Right kidney (tissue), 1 donor: ENCODE data around the gene GLUD1.
"Not testable (repeated sequence)": the region's sequence is repeated elsewhere in the genome, so short reads cannot be mapped to it uniquely, and the experiment has no call there.

Experiments used
- DNase-seq: peaks from one replicate; pipeline ENCODE4 v3.0.0-alpha.2; 2016

Gene GLUD1

DNA sequence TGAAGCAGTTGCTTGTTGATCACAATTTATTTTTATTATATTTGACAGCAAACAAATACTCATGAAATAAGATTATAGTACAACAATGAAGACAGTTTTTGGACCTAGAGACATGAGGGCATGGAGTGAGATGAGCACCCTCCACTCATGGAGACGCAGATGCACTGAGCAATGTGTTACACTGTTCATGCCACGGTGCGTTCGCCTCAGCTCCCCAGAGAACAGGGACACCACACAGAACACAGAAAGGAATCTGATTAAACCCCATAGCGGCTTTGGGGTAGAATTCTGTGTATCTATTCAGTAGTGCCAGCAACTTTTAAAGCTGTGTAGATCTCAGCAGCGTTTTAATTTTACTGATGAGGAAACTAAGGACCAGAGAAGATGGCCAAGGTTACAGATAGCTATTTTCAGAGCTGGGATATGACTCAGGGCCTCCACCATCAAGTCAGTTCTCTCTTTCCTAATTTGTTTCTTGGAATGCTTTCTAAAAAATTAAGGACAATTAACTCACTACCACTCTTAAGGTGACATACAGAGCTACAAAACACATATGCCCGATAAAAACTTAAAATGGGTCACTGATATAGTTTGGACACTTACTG, 41.0 kb downstream of the GLUD1 start:
- no peak for DNase-seq

GRCh38 chr10:87053111-87053510, 41.5 kb downstream of the GLUD1 start:
- DNase-seq: no peak

- DNase-seq: no peak
Measured at GRCh38 chr10:87045434-87045938, 49.2 kb downstream of the GLUD1 start.

GRCh38 chr10:87043579-87043978, 51.1 kb downstream of the GLUD1 start:
- not testable (repeated sequence) for DNase-seq

- DNase-seq: no peak
Measured at GRCh38 chr10:87038786-87039185, 55.9 kb downstream of the GLUD1 start.

GRCh38 chr10:87038286-87038717, 56.3 kb downstream of the GLUD1 start:
- no peak for DNase-seq

- DNase-seq: no peak
Measured at GRCh38 chr10:87036623-87037022, 58.0 kb downstream of the GLUD1 start.

DNA sequence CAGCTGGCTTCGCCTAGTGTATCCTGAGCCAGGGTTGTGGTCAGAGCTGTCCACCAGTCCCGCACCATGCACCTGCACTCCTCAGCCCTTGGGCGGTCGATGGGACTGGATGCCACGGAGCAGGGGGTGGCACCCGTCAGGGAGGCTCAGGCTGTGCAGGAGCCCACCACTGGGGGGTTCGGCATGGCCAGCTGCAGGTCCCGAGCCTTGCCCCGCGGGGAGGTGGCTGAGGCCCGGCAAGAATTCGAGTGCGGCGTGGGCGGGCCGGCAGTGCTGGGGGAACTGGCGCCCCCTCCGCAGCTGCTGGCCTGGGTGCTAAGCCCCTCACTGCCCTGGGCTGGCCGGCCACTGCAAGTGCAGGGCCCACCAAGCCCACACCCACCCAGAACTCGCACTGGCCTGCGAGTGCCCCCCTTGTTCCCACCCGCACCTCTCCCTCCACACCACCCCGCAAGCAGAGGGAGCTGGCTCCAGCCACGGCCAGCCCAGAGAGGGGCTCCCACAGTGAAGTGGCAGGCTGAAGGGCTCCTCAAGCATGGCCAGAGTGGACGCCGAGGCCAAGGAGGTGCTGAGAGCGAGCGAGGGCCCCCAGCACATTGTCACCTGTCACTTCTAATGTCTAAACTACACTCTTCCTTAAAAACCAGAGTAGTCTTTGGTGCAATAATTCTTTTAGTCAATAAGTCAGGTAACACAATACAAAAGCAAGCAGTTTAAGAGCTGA, 63.6 kb downstream of the GLUD1 start:
- no peak for DNase-seq

- not testable (repeated sequence) for DNase-seq
Measured at GRCh38 chr10:87030419-87030818, 64.2 kb downstream of the GLUD1 start.

GRCh38 chr10:87026747-87027508, 67.7 kb downstream of the GLUD1 start:
- DNase-seq: not testable (repeated sequence)

DNA sequence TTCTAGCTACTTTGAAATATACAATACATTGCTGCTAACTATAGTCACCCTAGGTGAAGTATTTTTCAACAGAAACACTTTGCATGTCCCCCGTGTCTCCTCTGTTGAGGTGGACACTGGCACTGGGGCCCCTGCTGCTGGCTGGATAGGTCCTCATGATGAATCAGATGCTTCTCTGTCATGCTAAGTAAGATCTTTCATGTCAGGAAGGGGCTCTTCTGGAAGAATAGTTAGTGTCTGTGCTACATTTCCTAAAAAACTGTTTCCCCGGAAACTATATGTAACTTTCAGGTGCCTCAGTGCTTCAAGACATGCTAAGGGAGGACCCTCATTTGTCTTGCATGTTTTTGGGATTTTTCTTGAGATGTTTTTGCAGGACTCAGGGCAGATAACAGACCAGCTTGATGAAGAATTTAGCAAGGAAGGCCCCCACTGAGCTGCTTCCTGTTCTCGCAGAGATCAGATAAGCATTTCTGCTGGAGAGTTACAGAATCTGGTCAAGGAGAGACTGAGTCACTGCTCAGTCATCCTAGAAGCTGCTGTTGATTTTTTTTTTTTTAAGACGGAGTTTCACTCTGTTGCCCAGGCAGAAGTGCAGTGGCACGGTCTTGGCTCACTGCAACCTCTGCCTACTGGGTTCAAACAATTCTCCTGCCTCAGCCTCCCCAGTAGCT, 69.2 kb downstream of the GLUD1 start:
- not testable (repeated sequence) for DNase-seq

DNA sequence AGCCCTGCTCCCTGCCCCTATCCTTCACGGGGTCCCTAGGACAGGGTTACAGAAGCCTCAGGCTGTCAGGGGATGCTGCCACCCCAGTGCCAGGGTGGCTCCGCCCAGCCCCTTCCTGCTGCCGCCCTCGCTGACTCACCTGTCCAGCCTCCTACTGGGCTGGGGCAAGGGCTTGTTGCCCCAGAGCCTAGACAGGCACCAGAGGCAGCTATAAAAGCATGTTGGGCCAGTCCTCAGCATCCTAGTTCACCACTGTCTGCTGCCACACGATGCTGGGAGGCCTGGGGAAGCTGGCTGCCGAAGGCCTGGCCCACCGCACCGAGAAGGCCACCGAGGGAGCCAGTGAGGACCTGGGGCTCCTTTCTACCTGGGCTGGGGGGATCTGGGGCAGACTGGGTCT, 74.6 kb downstream of the GLUD1 start, which contains the start of gene FAM25A:
TSS of gene FAM25A (plus strand) at position 239 of the 400 bp plus-strand sequence. CDS start at position 270, 31 bp downstream.
- DNase-seq: not testable (repeated sequence)

- DNase-seq: not testable (repeated sequence)
Measured at GRCh38 chr10:87019504-87019903, 75.1 kb downstream of the GLUD1 start.

DNA sequence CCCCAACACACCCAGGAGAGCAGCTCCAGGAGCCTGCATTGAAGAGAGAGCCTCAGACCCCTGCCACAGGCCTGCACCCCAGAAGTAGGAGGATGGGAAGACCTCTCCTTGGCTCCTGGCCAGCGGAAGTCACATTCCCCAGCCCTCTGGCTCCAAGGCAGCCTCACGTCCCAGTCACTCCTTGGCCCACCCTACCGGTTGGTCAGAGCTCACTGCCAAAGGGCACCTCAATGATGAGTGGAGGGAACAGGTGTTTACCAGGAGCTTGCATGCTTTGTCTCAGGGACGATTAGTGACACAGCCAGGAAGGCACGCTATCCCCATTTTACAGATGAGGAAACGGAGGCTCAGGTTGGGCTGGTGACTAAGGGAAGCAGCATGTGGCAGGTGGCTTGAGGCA, 75.6 kb downstream of the GLUD1 start:
- DNase-seq: not testable (repeated sequence)

DNA sequence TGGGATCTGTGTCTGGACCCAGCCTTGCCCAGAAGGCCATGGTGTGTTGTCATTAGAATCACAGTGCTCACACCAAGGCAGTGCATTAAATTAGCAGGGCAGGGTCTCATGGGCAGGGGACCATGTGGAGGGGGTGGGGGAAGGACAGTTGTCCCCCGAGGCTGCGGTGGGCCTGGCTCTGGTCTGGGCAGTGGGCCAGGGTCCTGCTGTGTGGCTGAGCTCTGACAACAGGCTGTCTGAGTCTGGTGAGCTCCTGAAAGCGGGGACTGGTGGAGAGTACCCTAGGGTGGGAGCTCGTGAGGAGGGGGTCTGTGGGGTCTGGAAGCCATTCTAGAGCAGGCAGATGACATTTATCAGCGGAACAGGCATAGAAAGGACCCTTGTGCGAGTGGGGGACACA, 76.5 kb downstream of the GLUD1 start:
- DNase-seq: not testable (repeated sequence)

- DNase-seq: not testable (repeated sequence)
Measured at GRCh38 chr10:87014986-87015716, 79.5 kb downstream of the GLUD1 start.

DNA sequence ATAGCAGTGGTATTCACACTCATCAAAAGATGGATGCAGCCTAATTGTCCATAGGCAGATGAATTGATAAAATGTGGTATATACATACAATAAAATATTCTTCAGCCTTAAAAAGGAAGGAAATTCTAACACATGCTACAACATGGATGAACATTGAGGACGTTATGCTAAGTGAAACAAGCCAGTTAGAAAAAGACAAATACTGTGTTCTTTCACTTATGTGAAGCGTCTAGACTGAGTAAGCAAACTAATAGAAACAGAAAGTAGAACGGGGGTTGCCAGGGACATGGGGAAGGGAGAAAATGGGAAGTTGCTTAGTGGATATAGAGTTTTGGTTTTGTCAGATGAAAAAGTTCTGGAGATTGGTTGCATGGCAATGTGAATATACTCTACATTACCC, 81.1 kb downstream of the GLUD1 start:
- DNase-seq: not testable (repeated sequence)

DNA sequence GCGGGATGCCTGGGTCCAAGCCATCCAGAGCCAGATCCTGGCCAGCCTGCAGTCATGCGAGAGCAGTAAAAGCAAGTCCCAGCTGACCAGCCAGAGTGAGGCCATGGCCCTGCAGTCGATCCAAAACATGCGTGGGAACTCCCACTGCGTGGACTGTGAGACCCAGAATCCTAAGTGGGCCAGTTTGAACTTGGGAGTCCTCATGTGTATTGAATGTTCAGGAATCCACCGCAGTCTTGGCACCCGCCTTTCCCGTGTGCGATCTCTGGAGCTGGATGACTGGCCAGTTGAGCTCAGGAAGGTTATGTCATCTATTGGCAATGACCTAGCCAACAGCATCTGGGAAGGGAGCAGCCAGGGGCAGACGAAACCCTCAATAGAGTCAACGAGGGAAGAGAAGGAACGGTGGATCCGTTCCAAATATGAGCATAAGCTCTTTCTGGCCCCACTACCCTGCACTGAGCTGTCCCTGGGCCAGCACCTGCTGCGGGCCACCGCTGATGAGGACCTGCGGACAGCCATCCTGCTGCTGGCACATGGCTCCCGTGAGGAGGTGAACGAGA, 85.4 kb downstream of the GLUD1 start:
- DNase-seq: not testable (repeated sequence)

- DNase-seq: not testable (repeated sequence)
Measured at GRCh38 chr10:87008303-87008702, 86.3 kb downstream of the GLUD1 start.

DNA sequence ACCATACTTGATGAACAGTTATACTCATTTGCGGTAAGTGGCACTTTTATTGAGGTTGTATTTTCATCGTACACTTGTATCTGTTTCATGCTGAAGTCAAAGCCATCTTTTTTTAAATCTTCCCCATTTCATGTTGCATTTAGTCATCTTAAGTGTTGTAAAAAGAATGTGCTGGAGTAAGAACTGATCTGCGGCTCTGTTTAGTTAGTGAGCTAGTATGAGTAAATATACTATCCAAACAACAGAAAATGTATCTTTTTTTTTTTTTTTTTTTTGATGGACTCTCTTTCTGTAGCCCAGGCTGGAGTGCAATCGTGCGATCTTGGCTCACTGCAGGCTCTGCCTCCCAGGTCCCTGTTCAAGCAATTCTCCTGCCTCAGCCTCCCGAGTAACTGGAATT, 87.0 kb downstream of the GLUD1 start:
- not testable (repeated sequence) for DNase-seq

- DNase-seq: not testable (repeated sequence)
Measured at GRCh38 chr10:87007124-87007523, 87.5 kb downstream of the GLUD1 start.
